Measurements from ENCODE around the gene PPFIBP1. TPM values are rescaled to one million over a fixed set of nuclear protein-coding genes. Genes with fewer than 3 reads are reported as not detected.

The PPFIBP1 gene
- total and polyA plus RNA-seq, 2 donors (not counting 1 experiment from before 2014, with no cell fraction given), result 3.3 to 15.0 TPM

- Mint-ChIP-seq H3K27ac (no peak overlapping the region), H3K4me3 (no peak overlapping the region), H3K9me3 (ENCODE audit: insufficient read depth) (no peaks in the 10 kb centered on the region), H3K27me3 (no peaks in the 10 kb centered on the region), H3K4me1 (no peaks in the 10 kb centered on the region)
- H3K79me2 ChIP-seq (ENCODE audit: control insufficient read depth, insufficient read depth, low read length), result no peaks in the 10 kb centered on the region
- DNase-seq, result no peak
- no peaks in the 10 kb centered on the region for H3K27me3 ChIP-seq (replicated peaks in 1 of 4; ENCODE audit: control extremely low read depth in 1 of 4, control insufficient read depth in 3 of 4, insufficient read depth in 4 of 4, low read length in 3 of 4)
- H2AFZ ChIP-seq (ENCODE audit: insufficient read depth, low read depth, low read length, poor library complexity, severe bottlenecking), result no peak overlapping the region
- ATAC-seq (ENCODE audit: low read depth), result no peak
- WGBS (ENCODE audit: insufficient coverage), result 100% methylated on average over 1 of the region's 3 CpGs
- no peak overlapping the region for H3K4me3 ChIP-seq (ENCODE audit: control extremely low read depth in 1 of 5, extremely low read depth in 1 of 5, insufficient read depth in 1 of 5, low read depth in 2 of 5, low read length in 4 of 5)
- H3K4me1 ChIP-seq (ENCODE audit: control insufficient read depth in 2 of 2, insufficient read depth in 2 of 2, low read length in 2 of 2), result no peaks in the 10 kb centered on the region
- CTCF ChIA-PET, result interaction anchor here (1.4 to 1.7 kb wide), 2 partner anchors 19 to 239 kb away, joined by 3 to 5 read pairs; no protein-coding TSS in a partner anchor
- intact Hi-C loops (cut with micrococcal nuclease), result no loop called here
- POLR2A ChIA-PET, result no interaction called here
- H3K36me3 ChIP-seq (replicated peaks in 1 of 2; ENCODE audit: control extremely low read depth in 1 of 2, control insufficient read depth in 1 of 2, extremely low read depth in 1 of 2, insufficient read depth in 2 of 2, low read length in 1 of 2), result peaks cover 0 to 2% of the 10 kb centered on the region in 2 experiments
- no peak overlapping the region for H3K27ac ChIP-seq (ENCODE audit: low read length in 2 of 2)
- no peak overlapping the region for H3K9ac ChIP-seq (ENCODE audit: low read length)
- TF ChIP-seq CTCF (IDR thresholded peaks at IDR 0.05), result no peak
- no peak for TF ChIP-seq EZH2 (IDR thresholded peaks at IDR 0.05; ENCODE audit: borderline replicate concordance, insufficient read depth, low read depth, low read length, poor library complexity, severe bottlenecking)
- H4K20me1 ChIP-seq (ENCODE audit: control insufficient read depth, insufficient read depth, low read length, poor library complexity, severe bottlenecking), result no peaks in the 10 kb centered on the region
- H3K4me2 ChIP-seq (replicated peaks; ENCODE audit: low read depth, low read length, poor library complexity, severe bottlenecking), result no peak overlapping the region
- H3K9me3 ChIP-seq (ENCODE audit: control extremely low read depth in 1 of 3, control insufficient read depth in 2 of 3, insufficient read depth in 1 of 3, low read length in 2 of 3), result no peaks in the 10 kb centered on the region
Observed at GRCh38 chr12:27673101-27673718, 149.2 kb downstream of the PPFIBP1 start.

- no peaks in the 10 kb centered on the region for H3K27me3 Mint-ChIP-seq
- Histone ChIP-seq H3K9ac (ENCODE audit: low read length) (no peak overlapping the region), H4K20me1 (ENCODE audit: control insufficient read depth, insufficient read depth, low read length, poor library complexity, severe bottlenecking) (no peaks in the 10 kb centered on the region), H3K27ac (ENCODE audit: low read length in 2 of 2) (no peak overlapping the region), H3K4me2 (replicated peaks; ENCODE audit: low read depth, low read length, poor library complexity, severe bottlenecking) (no peak overlapping the region), H3K79me2 (ENCODE audit: control insufficient read depth, insufficient read depth, low read length) (no peaks in the 10 kb centered on the region), H3K4me1 (ENCODE audit: control insufficient read depth in 2 of 2, insufficient read depth in 2 of 2, low read length in 2 of 2) (no peaks in the 10 kb centered on the region), H3K9me3 (ENCODE audit: control extremely low read depth in 1 of 3, control insufficient read depth in 2 of 3, insufficient read depth in 1 of 3, low read length in 2 of 3) (no peaks in the 10 kb centered on the region), H3K27me3 (replicated peaks in 1 of 4; ENCODE audit: control extremely low read depth in 1 of 4, control insufficient read depth in 3 of 4, insufficient read depth in 4 of 4, low read length in 3 of 4) (no peaks in the 10 kb centered on the region), H2AFZ (ENCODE audit: insufficient read depth, low read depth, low read length, poor library complexity, severe bottlenecking) (no peak overlapping the region), H3K4me3 (ENCODE audit: control extremely low read depth in 1 of 5, extremely low read depth in 1 of 5, insufficient read depth in 1 of 5, low read depth in 2 of 5, low read length in 4 of 5) (no peak overlapping the region), H3K36me3 (replicated peaks in 1 of 2; ENCODE audit: control extremely low read depth in 1 of 2, control insufficient read depth in 1 of 2, extremely low read depth in 1 of 2, insufficient read depth in 2 of 2, low read length in 1 of 2) (peaks cover 0 to 9% of the 10 kb centered on the region in 2 experiments)
- no peak for DNase-seq
- peaks cover under 1% of the 10 kb centered on the region for H3K9me3 Mint-ChIP-seq (ENCODE audit: insufficient read depth)
- TF ChIP-seq EZH2 (IDR thresholded peaks at IDR 0.05; ENCODE audit: borderline replicate concordance, insufficient read depth, low read depth, low read length, poor library complexity, severe bottlenecking), result no peak
- TF ChIP-seq CTCF (IDR thresholded peaks at IDR 0.05), result no peak
- no CpG with 5 or more reads among the region's 2 CpGs for WGBS (ENCODE audit: insufficient coverage)
- POLR2A ChIA-PET, result no interaction called here
- no peak for ATAC-seq (ENCODE audit: low read depth)
- H3K4me3 Mint-ChIP-seq, result no peak overlapping the region
- CTCF ChIA-PET, result interaction anchor here (1.1 kb wide), 1 partner anchor 15 kb away, joined by 3 read pairs; no protein-coding TSS in a partner anchor
- intact Hi-C loops (cut with micrococcal nuclease), result no loop called here
- H3K27ac Mint-ChIP-seq, result no peak overlapping the region
- H3K4me1 Mint-ChIP-seq, result no peaks in the 10 kb centered on the region
Observed at GRCh38 chr12:27674989-27675388, 151.0 kb downstream of the PPFIBP1 start.
